ENCODE data around the gene CD200R1. TPM values are rescaled to one million over a fixed set of nuclear protein-coding genes. Genes with fewer than 3 reads are reported as not detected.

Gene CD200R1
- total and polyA plus RNA-seq, 2 of the 8 experiments (the other 6 are each of a cell fraction or from before 2014, with no cell fraction given): 0.02 TPM; not detected in 1

DNA sequence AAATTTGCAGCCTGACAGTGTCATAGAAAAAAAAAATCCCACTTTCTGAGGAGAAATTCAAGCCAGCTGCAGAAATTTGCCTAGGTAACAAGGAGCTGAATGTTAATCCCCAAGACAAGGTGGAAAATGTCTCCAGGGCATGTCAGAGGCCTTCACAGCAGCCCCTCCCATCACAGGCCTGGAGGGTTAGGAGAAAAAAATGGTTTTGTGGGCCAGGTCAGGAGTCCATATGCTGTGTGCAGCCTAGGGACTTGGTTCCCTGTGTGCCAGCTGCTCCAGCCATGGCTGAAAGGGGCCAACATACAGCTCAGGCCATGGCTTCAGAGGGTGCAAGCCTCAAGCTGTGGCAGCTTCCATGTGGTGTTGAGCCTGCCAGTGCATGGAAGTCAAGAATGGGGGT, 11.2 kb downstream of the CD200R1 start:
- H3K9ac ChIP-seq (replicated peaks in 1 of 4; ENCODE audit: extremely low read depth in 1 of 4, low read depth in 3 of 4, low read length in 3 of 4): no peak overlapping the region
- TF ChIP-seq GTF2F1 (IDR thresholded peaks at IDR 0.05; ENCODE audit: borderline replicate concordance, low read depth, low read length): no peak
- TF ChIP-seq KDM4A (IDR thresholded peaks at IDR 0.05; ENCODE audit: low read depth, low read length, severe bottlenecking): no peak
- no peak for TF ChIP-seq JUN (IDR thresholded peaks at IDR 0.05; ENCODE audit: low read depth, low read length)
- no peak for TF ChIP-seq PHF8 (conservative IDR thresholded peaks at IDR 0.05; ENCODE audit: low read depth, low read length)
- no peak for TF ChIP-seq SUZ12 (IDR thresholded peaks at IDR 0.05; ENCODE audit: low read length)
- no peak for TF ChIP-seq TCF12 (IDR thresholded peaks at IDR 0.05; ENCODE audit: low read depth, low read length)
- no peak for TF ChIP-seq TEAD4 (IDR thresholded peaks at IDR 0.05; ENCODE audit: low read depth, low read length)
- no peak for TF ChIP-seq POLR2AphosphoS5 (IDR thresholded peaks at IDR 0.05; ENCODE audit: low read depth, low read length)
- TF ChIP-seq ASH2L (IDR thresholded peaks at IDR 0.05; ENCODE audit: low read length): no peak
- H2AK5ac ChIP-seq (ENCODE audit: low read depth, low read length): no peak overlapping the region
- H2BK20ac ChIP-seq (ENCODE audit: low read length): no peak overlapping the region
- H3K23ac ChIP-seq (ENCODE audit: insufficient read length): no peak overlapping the region
- H3K18ac ChIP-seq (ENCODE audit: extremely low read depth, low read length): no peak overlapping the region
- H3K27ac ChIP-seq (ENCODE audit: low read depth, low read length): no peak overlapping the region
- no peaks in the 10 kb centered on the region for H4K20me1 ChIP-seq (replicated peaks in 1 of 2; ENCODE audit: control insufficient read depth in 1 of 2, insufficient read depth in 2 of 2, low read length in 2 of 2)
- no peaks in the 10 kb centered on the region for H3K79me2 ChIP-seq (ENCODE audit: control insufficient read depth in 1 of 2, insufficient read depth in 2 of 2, low read length in 2 of 2)
- no peak overlapping the region for H3K14ac ChIP-seq (ENCODE audit: insufficient read length)
- H2AFZ ChIP-seq (ENCODE audit: low read length): no peak overlapping the region
- no peak overlapping the region for H2BK15ac ChIP-seq (ENCODE audit: low read length)
- H4K5ac ChIP-seq (ENCODE audit: insufficient read length, low read depth, low read length): no peak overlapping the region
- H3K36me3 ChIP-seq (ENCODE audit: control insufficient read depth in 2 of 4, insufficient read depth in 4 of 4, low read length in 3 of 4): no peaks in the 10 kb centered on the region; a peak in 1 of 8 replicates
- H3K4me1 ChIP-seq (replicated peaks in 1 of 4; ENCODE audit: control insufficient read depth in 3 of 4, insufficient read depth in 4 of 4, low read length in 3 of 4): no peaks in the 10 kb centered on the region
- FAIRE-seq (no peak), DNase-seq (ENCODE audit: low read depth in 1 of 2, low spot score in 2 of 2) (no peak)
- no peak overlapping the region for H2BK5ac ChIP-seq (ENCODE audit: low read depth, low read length)
- H3K27me3 ChIP-seq (replicated peaks in 1 of 4; ENCODE audit: control insufficient read depth in 3 of 4, extremely low read depth in 1 of 4, insufficient read depth in 3 of 4, low read length in 3 of 4): no peaks in the 10 kb centered on the region
- no peak overlapping the region for H4K91ac ChIP-seq (replicated peaks; ENCODE audit: insufficient read length, low read length)
- ChIA-PET CTCF (ENCODE audit: partially characterized antibody) (no interaction called here), POLR2A (ENCODE audit: partially characterized antibody) (no interaction called here)
- no peak overlapping the region for H3K4me3 ChIP-seq (ENCODE audit: extremely low read depth in 1 of 4, insufficient read depth in 2 of 4, low read depth in 3 of 4, low read length in 4 of 4)
- H3K9me3 ChIP-seq (ENCODE audit: insufficient read depth in 2 of 2, low read depth in 1 of 2, low read length in 1 of 2): peaks cover 10 to 13% of the 10 kb centered on the region in 2 experiments
- no peak overlapping the region for H2BK12ac ChIP-seq (ENCODE audit: low read depth, low read length)
- H4K8ac ChIP-seq (ENCODE audit: extremely low read depth, insufficient read depth, low read length): no peak overlapping the region
- H3K56ac ChIP-seq (replicated peaks; ENCODE audit: insufficient read length, low read depth, low read length): no peak overlapping the region
- H3K23me2 ChIP-seq (ENCODE audit: low read depth, low read length): no peaks in the 10 kb centered on the region
- no peak overlapping the region for H3K4ac ChIP-seq (replicated peaks; ENCODE audit: insufficient read length, low read depth, low read length)
- H3K4me2 ChIP-seq (ENCODE audit: insufficient read depth in 1 of 2, low read depth in 2 of 2, low read length in 2 of 2): no peak overlapping the region
- H3K79me1 ChIP-seq (ENCODE audit: low read depth, low read length): no peaks in the 10 kb centered on the region
- H2BK120ac ChIP-seq (replicated peaks; ENCODE audit: low read depth, low read length): no peak overlapping the region
